Sigmoid colon (tissue), 7 donors: Measurements from ENCODE around the gene NRP1. TPM values are rescaled to one million over a fixed set of nuclear protein-coding genes. Genes with fewer than 3 reads are reported as not detected.

Source experiments
- DNase-seq: peaks from one replicate; pipeline ENCODE4 v3.0.0-alpha.2; 2019
- H3K27ac ChIP-seq, 4 donors: fragments of 200-600 bp; sonication (generic); one replicate each; pipeline ENCODE4 v1.5.1; 2016 to 2019; ENCODE audit warnings: mild to moderate bottlenecking in 1 of 4
- H3K27me3 ChIP-seq, 3 donors: fragments of 200-600 bp; sonication (generic); one replicate each; pipeline ENCODE4 v1.5.1; 2019; ENCODE audit warnings: mild to moderate bottlenecking in 1 of 3
- H3K36me3 ChIP-seq, 4 donors: fragments of 200-600 bp; sonication (generic); one replicate each; pipeline ENCODE4 v1.5.1; 2016 to 2019
- H3K4me1 ChIP-seq, 4 donors: fragments of 200-600 bp; sonication (generic); one replicate each; pipeline ENCODE4 v1.5.1; 2017 to 2019
- H3K4me3 ChIP-seq, 4 donors: fragments of 200-600 bp; sonication (generic); one replicate each; pipeline ENCODE4 v1.5.1; 2017 to 2019; ENCODE audit warnings: mild to moderate bottlenecking in 2 of 4, moderate library complexity in 1 of 4
- H3K9me3 ChIP-seq, 4 donors: fragments of 200-600 bp in 3 of 4; sonication (generic) in 3 of 4; one replicate each; pipeline versions ENCODE4 v1.5.1 to v1.6.1; 2013 to 2019
- CTCF ChIP-seq, 4 experiments: fragments of 450-650 bp in 3 of 4; fragments of 200-600 bp in 1 of 4; IDR thresholded peaks; one replicate each; pipeline ENCODE4 v1.5.1; 2016 to 2019; ENCODE audit warnings: antibody characterized with exemption in 4 of 4, mild to moderate bottlenecking in 3 of 4, moderate library complexity in 2 of 4
- EP300 ChIP-seq, 4 donors: sonication (generic); formaldehyde crosslinking; IDR thresholded peaks; one replicate each; pipeline ENCODE4 v1.6.1; 2017; ENCODE audit warnings: antibody characterized with exemption in 4 of 4
- POLR2A ChIP-seq, 2 donors: fragments of 450-650 bp; IDR thresholded peaks; one replicate each; pipeline ENCODE4 v1.6.1; 2016; ENCODE audit warnings: antibody characterized with exemption in 2 of 2, mild to moderate bottlenecking in 2 of 2, moderate library complexity in 2 of 2
- POLR2AphosphoS5 ChIP-seq, 4 donors: sonication (generic); formaldehyde crosslinking; IDR thresholded peaks; one replicate each; pipeline ENCODE4 v1.6.1; 2017; ENCODE audit warnings: antibody characterized with exemption in 4 of 4
- WGBS, 2 donors: extraction: QIAGEN DNeasy Blood & Tissue Kit; methylation state at CpG; one replicate each; pipeline ENCODE4 v1.1.7; 2013; 5-methylcytosine and 5-hydroxymethylcytosine counted together
- intact Hi-C: fragments of 100-400 bp; cut with DNase I; formaldehyde crosslinking; loops from one replicate; pipeline ENCODE4 v1.15.1; 2023
- polyA plus RNA-seq, 3 donors: library from polyadenylated mRNA; stranded (reverse); fragments of 200-250 nt; gene quantifications; one replicate each; pipeline ENCODE4 v1.2.3, GENCODE V29; 2013
- total RNA-seq, 4 donors: library from RNA; depleted of rRNA; stranded (reverse); fragments of >200 nt; gene quantifications; one replicate each; pipeline ENCODE4 v1.1.0, GENCODE V29; 2016
- donor health status: healthy with polysubstance abuse.
- donor health status: Bipolar disorder and iron deficiency.
- donor health status: healthy.

NRP1 gene
- total and polyA plus RNA-seq, 7 donors: 3.6 to 52.4 (median 44.1) TPM

- Histone ChIP-seq H3K27me3 (no peaks in the 10 kb centered on the region), H3K36me3 (peaks cover 0 to 7% (median 0%) of the 10 kb centered on the region in 4 donors), H3K4me1 (peaks cover 0 to 43% (median 33%) of the 10 kb centered on the region in 4 donors), H3K27ac (peak overlapping the region in 2 of 4 donors; percentile 77 to 87), H3K9me3 (no peaks in the 10 kb centered on the region), H3K4me3 (no peak overlapping the region)
- intact Hi-C loops: loop anchor here (5.0 kb wide), 1 partner anchor 61 kb away; the partner anchor contains the start of gene NRP1
- WGBS, 2 donors: 83 to 88% methylated on average over 1 of the region's 1 CpG
- no peak for DNase-seq
- TF ChIP-seq POLR2A (IDR thresholded peaks at IDR 0.05) (no peak), POLR2AphosphoS5 (IDR thresholded peaks at IDR 0.05) (no peak), CTCF (IDR thresholded peaks at IDR 0.05) (no peak), EP300 (IDR thresholded peaks at IDR 0.05) (no peak)
Observed at GRCh38 chr10:33270971-33271370, 63.5 kb downstream of the NRP1 start.

GRCh38 chr10:33267708-33268107 is 66.8 kb downstream of the NRP1 start:
- no peak for DNase-seq
- no peak overlapping the region for H3K4me3 ChIP-seq
- no peaks in the 10 kb centered on the region for H3K9me3 ChIP-seq
- H3K36me3 ChIP-seq: peaks cover 0 to 17% (median 0%) of the 10 kb centered on the region in 4 donors
- 85 to 94% methylated on average over 5 of the region's 5 CpGs for WGBS, 2 donors
- H3K27me3 ChIP-seq: no peaks in the 10 kb centered on the region
- intact Hi-C loops: no loop called here
- no peak overlapping the region for H3K27ac ChIP-seq
- TF ChIP-seq EP300 (IDR thresholded peaks at IDR 0.05): no peak
- TF ChIP-seq CTCF (IDR thresholded peaks at IDR 0.05): no peak
- no peak for TF ChIP-seq POLR2A (IDR thresholded peaks at IDR 0.05)
- no peak for TF ChIP-seq POLR2AphosphoS5 (IDR thresholded peaks at IDR 0.05)
- H3K4me1 ChIP-seq: peaks cover 0 to 23% (median 16%) of the 10 kb centered on the region in 4 donors

GRCh38 chr10:33265621-33266020 is 68.8 kb downstream of the NRP1 start:
- Histone ChIP-seq H3K36me3 (peaks cover 0 to 27% (median 0%) of the 10 kb centered on the region in 4 donors), H3K9me3 (no peaks in the 10 kb centered on the region), H3K27ac (no peak overlapping the region), H3K4me3 (no peak overlapping the region), H3K27me3 (no peaks in the 10 kb centered on the region), H3K4me1 (peaks cover 0 to 2% (median 0%) of the 10 kb centered on the region in 4 donors)
- DNase-seq: no peak
- intact Hi-C loops: no loop called here
- WGBS, 2 donors: 13 to 56% methylated on average over 4 of the region's 4 CpGs
- TF ChIP-seq POLR2A (IDR thresholded peaks at IDR 0.05) (no peak), CTCF (IDR thresholded peaks at IDR 0.05) (no peak), EP300 (IDR thresholded peaks at IDR 0.05) (no peak), POLR2AphosphoS5 (IDR thresholded peaks at IDR 0.05) (no peak)

- no peaks in the 10 kb centered on the region for H3K27me3 ChIP-seq
- H3K4me1 ChIP-seq: no peaks in the 10 kb centered on the region
- no peak overlapping the region for H3K27ac ChIP-seq
- 67 to 86% methylated on average over 4 of the region's 4 CpGs for WGBS, 2 donors
- TF ChIP-seq EP300 (IDR thresholded peaks at IDR 0.05) (no peak), CTCF (IDR thresholded peaks at IDR 0.05) (no peak), POLR2AphosphoS5 (IDR thresholded peaks at IDR 0.05) (no peak), POLR2A (IDR thresholded peaks at IDR 0.05) (no peak)
- no peak for DNase-seq
- H3K9me3 ChIP-seq: no peaks in the 10 kb centered on the region
- intact Hi-C loops: no loop called here
- peaks cover 0 to 26% (median 0%) of the 10 kb centered on the region in 4 donors for H3K36me3 ChIP-seq
- H3K4me3 ChIP-seq: no peak overlapping the region
Observed at GRCh38 chr10:33263453-33263852, 71.0 kb downstream of the NRP1 start.

- no peaks in the 10 kb centered on the region for H3K27me3 ChIP-seq
- H3K36me3 ChIP-seq: peaks cover 0 to 26% (median 0%) of the 10 kb centered on the region in 4 donors
- no peak for DNase-seq
- TF ChIP-seq POLR2AphosphoS5 (IDR thresholded peaks at IDR 0.05) (no peak), CTCF (IDR thresholded peaks at IDR 0.05) (no peak), POLR2A (IDR thresholded peaks at IDR 0.05) (no peak), EP300 (IDR thresholded peaks at IDR 0.05) (no peak)
- WGBS, 2 donors: 56 to 67% methylated on average over 3 of the region's 3 CpGs
- H3K9me3 ChIP-seq: no peaks in the 10 kb centered on the region
- intact Hi-C loops: no loop called here
- no peak overlapping the region for H3K27ac ChIP-seq
- H3K4me1 ChIP-seq: no peaks in the 10 kb centered on the region
- no peak overlapping the region for H3K4me3 ChIP-seq
Observed at GRCh38 chr10:33262871-33263270, 71.6 kb downstream of the NRP1 start.
